ENCODE results near the gene DVL1. TPM values are rescaled to one million over a fixed set of nuclear protein-coding genes. Genes with fewer than 3 reads are reported as not detected.
A peak's percentile ranks its signal among the peaks of the same experiment; 100 is the strongest.

DVL1 gene
- total and polyA plus RNA-seq, 2 of the 13 experiments (the other 11 are each of a cell fraction or from before 2014, with no cell fraction given) = 30.8 to 60.4 TPM

- TF ChIP-seq, protein P1, sequence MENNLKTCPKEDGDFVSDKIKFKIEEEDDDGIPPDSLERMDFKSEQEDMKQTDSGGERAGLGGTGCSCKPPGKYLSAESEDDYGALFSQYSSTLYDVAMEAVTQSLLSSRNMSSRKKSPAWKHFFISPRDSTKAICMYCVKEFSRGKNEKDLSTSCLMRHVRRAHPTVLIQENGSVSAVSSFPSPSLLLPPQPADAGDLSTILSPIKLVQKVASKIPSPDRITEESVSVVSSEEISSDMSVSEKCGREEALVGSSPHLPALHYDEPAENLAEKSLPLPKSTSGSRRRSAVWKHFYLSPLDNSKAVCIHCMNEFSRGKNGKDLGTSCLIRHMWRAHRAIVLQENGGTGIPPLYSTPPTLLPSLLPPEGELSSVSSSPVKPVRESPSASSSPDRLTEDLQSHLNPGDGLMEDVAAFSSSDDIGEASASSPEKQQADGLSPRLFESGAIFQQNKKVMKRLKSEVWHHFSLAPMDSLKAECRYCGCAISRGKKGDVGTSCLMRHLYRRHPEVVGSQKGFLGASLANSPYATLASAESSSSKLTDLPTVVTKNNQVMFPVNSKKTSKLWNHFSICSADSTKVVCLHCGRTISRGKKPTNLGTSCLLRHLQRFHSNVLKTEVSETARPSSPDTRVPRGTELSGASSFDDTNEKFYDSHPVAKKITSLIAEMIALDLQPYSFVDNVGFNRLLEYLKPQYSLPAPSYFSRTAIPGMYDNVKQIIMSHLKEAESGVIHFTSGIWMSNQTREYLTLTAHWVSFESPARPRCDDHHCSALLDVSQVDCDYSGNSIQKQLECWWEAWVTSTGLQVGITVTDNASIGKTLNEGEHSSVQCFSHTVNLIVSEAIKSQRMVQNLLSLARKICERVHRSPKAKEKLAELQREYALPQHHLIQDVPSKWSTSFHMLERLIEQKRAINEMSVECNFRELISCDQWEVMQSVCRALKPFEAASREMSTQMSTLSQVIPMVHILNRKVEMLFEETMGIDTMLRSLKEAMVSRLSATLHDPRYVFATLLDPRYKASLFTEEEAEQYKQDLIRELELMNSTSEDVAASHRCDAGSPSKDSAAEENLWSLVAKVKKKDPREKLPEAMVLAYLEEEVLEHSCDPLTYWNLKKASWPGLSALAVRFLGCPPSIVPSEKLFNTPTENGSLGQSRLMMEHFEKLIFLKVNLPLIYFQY (CRISPR knock-in tag; IDR thresholded peaks at IDR 0.05; ENCODE audit: borderline replicate concordance) = peak; percentile 72
- TF ChIP-seq ZBTB43 (CRISPR knock-in tag; conservative IDR thresholded peaks at IDR 0.05) (peak; percentile 64; the same call in 1 of the 2 replicates), ZNF703 (CRISPR knock-in tag; IDR thresholded peaks at IDR 0.05; ENCODE audit: borderline replicate concordance) (peak; percentile 85; the same call in 1 of the 2 replicates), SIN3A (IDR thresholded peaks at IDR 0.05; ENCODE audit: borderline replicate concordance, low read depth, low read length) (peak; percentile 42), ADNP (CRISPR knock-in tag; IDR thresholded peaks at IDR 0.05) (no peak), BHLHE40 (IDR thresholded peaks at IDR 0.05; ENCODE audit: low read length) (peak; percentile 37; the same call in 1 of the 2 replicates), ZNF136 (CRISPR knock-in tag; IDR thresholded peaks at IDR 0.05; ENCODE audit: low read depth) (peak; percentile 75; the same call in 1 of the 2 replicates), ZBTB33 (CRISPR knock-in tag; IDR thresholded peaks at IDR 0.05) (peak; percentile 82), ZNF138 (CRISPR knock-in tag; IDR thresholded peaks at IDR 0.05; ENCODE audit: low read depth) (0 out of 2 replicates have a peak, but pooled peaks have one; percentile 81), ZNF205 (CRISPR knock-in tag; IDR thresholded peaks at IDR 0.05) (peak; percentile 94), ZNF431 (CRISPR knock-in tag; IDR thresholded peaks at IDR 0.05; ENCODE audit: borderline replicate concordance, low read depth) (peak; percentile 67; the same call in 1 of the 2 replicates), ZNF563 (CRISPR knock-in tag; IDR thresholded peaks at IDR 0.05) (peak; percentile 59), ZNF558 (CRISPR knock-in tag; IDR thresholded peaks at IDR 0.05; ENCODE audit: borderline replicate concordance) (no peak; the same call in 1 of the 2 replicates), ZNF720 (CRISPR knock-in tag; IDR thresholded peaks at IDR 0.05) (peak; percentile 75; the same call in 1 of the 2 replicates)
- TF ChIP-seq, protein P2, sequence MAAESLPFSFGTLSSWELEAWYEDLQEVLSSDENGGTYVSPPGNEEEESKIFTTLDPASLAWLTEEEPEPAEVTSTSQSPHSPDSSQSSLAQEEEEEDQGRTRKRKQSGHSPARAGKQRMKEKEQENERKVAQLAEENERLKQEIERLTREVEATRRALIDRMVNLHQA (CRISPR knock-in tag; IDR thresholded peaks at IDR 0.05) = no peak
- TF ChIP-seq, protein P3, sequence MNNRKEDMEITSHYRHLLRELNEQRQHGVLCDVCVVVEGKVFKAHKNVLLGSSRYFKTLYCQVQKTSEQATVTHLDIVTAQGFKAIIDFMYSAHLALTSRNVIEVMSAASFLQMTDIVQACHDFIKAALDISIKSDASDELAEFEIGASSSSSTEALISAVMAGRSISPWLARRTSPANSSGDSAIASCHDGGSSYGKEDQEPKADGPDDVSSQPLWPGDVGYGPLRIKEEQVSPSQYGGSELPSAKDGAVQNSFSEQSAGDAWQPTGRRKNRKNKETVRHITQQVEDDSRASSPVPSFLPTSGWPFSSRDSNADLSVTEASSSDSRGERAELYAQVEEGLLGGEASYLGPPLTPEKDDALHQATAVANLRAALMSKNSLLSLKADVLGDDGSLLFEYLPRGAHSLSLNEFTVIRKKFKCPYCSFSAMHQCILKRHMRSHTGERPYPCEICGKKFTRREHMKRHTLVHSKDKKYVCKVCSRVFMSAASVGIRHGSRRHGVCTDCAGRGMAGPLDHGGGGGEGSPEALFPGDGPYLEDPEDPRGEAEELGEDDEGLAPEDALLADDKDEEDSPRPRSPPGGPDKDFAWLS (CRISPR knock-in tag; IDR thresholded peaks at IDR 0.05; ENCODE audit: borderline replicate concordance) = no peak
- TF ChIP-seq, protein P4, sequence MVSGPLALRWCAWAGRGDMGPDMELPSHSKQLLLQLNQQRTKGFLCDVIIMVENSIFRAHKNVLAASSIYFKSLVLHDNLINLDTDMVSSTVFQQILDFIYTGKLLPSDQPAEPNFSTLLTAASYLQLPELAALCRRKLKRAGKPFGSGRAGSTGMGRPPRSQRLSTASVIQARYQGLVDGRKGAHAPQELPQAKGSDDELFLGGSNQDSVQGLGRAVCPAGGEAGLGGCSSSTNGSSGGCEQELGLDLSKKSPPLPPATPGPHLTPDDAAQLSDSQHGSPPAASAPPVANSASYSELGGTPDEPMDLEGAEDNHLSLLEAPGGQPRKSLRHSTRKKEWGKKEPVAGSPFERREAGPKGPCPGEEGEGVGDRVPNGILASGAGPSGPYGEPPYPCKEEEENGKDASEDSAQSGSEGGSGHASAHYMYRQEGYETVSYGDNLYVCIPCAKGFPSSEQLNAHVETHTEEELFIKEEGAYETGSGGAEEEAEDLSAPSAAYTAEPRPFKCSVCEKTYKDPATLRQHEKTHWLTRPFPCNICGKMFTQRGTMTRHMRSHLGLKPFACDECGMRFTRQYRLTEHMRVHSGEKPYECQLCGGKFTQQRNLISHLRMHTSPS (CRISPR knock-in tag; IDR thresholded peaks at IDR 0.05; ENCODE audit: low read depth) = no peak
Observed at GRCh38 chr1:1374929-1375662, 25.9 kb upstream of the DVL1 start, which contains the start of gene AURKAIP1 (continued).

Measured in HepG2 (cell line).